GM19193 (cell line): Measurements from ENCODE around the gene GBP7.

Experiments used
- POLR2A ChIP-seq: IDR thresholded peaks from 4 replicates; pipeline ENCODE4 v1.6.1; 2011; ENCODE audit not compliant: insufficient read depth, insufficient read length; ENCODE audit errors: extremely low read depth

Gene GBP7

GRCh38 chr1:89175601-89176256 lies at the start of gene GBP7:
GBP7 (minus strand) TSS chr1:89176003; CDS start chr1:89171935, 4,068 bp downstream.
- TF ChIP-seq POLR2A: no peak

- no peak for TF ChIP-seq POLR2A
Observed at GRCh38 chr1:89221341-89221740, 45.5 kb upstream of the GBP7 start.

GRCh38 chr1:89213347-89213746 lies 37.5 kb upstream of the GBP7 start:
- TF ChIP-seq POLR2A: no peak

- TF ChIP-seq POLR2A: no peak
Observed at GRCh38 chr1:89211035-89211634, 35.3 kb upstream of the GBP7 start.

GRCh38 chr1:89206373-89206772 lies 30.6 kb upstream of the GBP7 start:
- TF ChIP-seq POLR2A: no peak

GRCh38 chr1:89203166-89203565 lies 27.4 kb upstream of the GBP7 start:
- no peak for TF ChIP-seq POLR2A

GRCh38 chr1:89201106-89201794 lies 25.4 kb upstream of the GBP7 start:
- no peak for TF ChIP-seq POLR2A

GRCh38 chr1:89200663-89201062 lies 24.9 kb upstream of the GBP7 start:
- no peak for TF ChIP-seq POLR2A

GRCh38 chr1:89199525-89200031 lies 23.8 kb upstream of the GBP7 start:
- no peak for TF ChIP-seq POLR2A

- TF ChIP-seq POLR2A: peak; percentile 13
Observed at GRCh38 chr1:89198491-89199072, 22.8 kb upstream of the GBP7 start, which contains the start of gene GBP4. GBP4 (minus strand) TSS chr1:89198942; CDS start chr1:89198834, 108 bp downstream.

- no peak for TF ChIP-seq POLR2A
Observed at GRCh38 chr1:89198081-89198480, 22.3 kb upstream of the GBP7 start.

GRCh38 chr1:89195476-89195875 lies 19.7 kb upstream of the GBP7 start:
- no peak for TF ChIP-seq POLR2A

- TF ChIP-seq POLR2A: no peak
Observed at GRCh38 chr1:89191314-89191713, 15.5 kb upstream of the GBP7 start.

GRCh38 chr1:89190017-89190416 lies 14.2 kb upstream of the GBP7 start:
- no peak for TF ChIP-seq POLR2A

GRCh38 chr1:89179343-89179742 lies 3.5 kb upstream of the GBP7 start:
- TF ChIP-seq POLR2A: no peak
